GM18870 (cell line): ENCODE measurements around the gene CLCN3.
A peak's percentile ranks its signal among the peaks of the same experiment; 100 is the strongest.
"Not testable (repeated sequence)": the region's sequence is repeated elsewhere in the genome, so short reads cannot be mapped to it uniquely, and the experiment has no call there.

Experiments
- ATAC-seq: cut with Tn5 transposase; IDR thresholded peaks from one replicate; pipeline ENCODE4 v1.9.1; 2021; ENCODE audit warnings: moderate library complexity; ENCODE audit not compliant: unreplicated experiment

Gene CLCN3

DNA sequence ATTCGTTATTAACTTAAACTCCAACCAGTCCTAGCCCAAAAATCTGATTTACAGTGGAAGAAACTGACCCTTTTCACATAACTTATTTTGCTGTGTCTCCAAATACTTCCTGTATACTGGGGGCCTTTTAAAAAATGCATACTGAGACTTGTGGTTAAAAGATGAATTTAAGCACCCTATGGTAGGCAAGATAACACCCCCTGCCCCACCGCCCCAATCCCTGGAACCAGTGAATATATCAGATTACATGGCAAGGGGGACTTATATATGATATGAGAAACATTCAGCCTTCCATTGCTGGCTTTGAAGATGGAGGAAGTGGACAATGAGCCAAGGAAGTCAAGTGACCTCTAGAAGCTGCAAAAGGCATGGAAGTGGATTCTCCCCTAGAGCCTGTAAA, 3.1 kb upstream of the CLCN3 start:
- no peak for ATAC-seq

DNA sequence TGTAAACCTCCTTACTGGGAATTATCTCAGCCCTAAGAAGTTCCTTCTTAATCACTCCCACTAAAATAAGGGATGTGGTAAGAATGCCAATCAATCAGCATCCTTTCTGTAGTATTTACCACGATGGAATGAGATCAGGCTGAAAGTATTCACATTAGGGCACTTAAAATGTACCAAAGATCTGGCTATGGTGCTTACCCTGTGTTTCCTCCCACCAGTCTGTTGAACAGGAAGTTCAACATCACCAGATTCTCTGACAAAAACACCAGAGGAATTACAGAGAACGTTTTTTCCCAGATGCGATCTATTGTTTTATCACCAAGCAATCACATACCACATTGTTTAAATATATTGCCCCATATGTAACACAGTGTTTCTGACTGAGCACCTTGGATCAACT, 2.1 kb upstream of the CLCN3 start:
- ATAC-seq = no peak

DNA sequence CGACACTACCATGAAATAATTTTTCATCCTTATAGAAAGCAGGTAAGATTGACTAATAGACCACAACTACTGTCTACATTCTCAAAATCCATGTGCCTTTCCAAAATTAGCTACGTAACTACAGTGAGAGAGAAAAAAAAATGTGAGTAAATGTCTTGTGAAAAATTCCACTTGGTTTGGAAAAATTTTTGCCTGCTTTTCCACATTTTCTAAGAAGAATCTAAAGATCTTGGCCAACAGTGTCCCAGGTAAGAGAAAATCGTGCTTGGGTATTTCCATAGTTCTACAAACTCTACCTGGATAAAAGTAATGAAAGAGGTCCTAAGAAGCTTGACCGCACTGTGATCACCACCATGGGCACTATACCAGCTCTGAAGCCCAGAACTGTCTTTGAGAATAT, 1.4 kb upstream of the CLCN3 start:
- no peak for ATAC-seq

DNA sequence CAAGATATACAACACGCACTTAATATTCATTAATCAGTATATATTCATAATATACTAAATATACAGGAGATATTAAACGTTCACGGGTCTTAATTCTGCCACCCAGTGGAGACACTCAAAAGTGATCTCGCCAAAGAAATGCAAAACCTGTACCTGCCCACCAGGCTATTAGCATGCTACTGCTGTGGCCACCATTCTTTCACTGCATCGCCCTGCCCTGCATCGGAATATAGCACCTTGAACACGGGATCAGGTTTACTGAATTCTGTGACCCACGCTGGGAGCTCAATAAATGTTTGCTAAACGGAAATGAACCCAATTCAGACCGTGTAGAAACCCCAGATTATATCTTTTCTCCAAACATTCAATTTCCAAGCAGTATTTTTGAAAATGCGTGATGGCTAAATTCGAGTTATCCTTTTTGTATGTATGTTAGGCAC, 840 bp upstream of the CLCN3 start:
- peak; percentile 44 for ATAC-seq

DNA sequence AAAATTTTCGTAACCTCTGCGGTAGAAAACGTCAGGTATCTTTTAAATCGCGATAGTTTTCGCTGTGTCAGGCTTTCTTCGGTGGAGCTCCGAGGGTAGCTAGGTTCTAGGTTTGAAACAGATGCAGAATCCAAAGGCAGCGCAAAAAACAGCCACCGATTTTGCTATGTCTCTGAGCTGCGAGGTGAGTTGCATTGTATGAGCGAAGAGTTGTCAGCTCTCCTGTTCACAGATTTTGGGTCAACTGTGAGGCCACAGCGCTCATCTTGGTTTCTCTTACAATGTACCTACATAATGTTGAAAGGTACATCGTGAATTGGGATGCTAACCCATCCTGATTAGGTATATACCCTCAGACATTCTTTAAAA, 486 bp downstream of the CLCN3 start:
- ATAC-seq = no peak

DNA sequence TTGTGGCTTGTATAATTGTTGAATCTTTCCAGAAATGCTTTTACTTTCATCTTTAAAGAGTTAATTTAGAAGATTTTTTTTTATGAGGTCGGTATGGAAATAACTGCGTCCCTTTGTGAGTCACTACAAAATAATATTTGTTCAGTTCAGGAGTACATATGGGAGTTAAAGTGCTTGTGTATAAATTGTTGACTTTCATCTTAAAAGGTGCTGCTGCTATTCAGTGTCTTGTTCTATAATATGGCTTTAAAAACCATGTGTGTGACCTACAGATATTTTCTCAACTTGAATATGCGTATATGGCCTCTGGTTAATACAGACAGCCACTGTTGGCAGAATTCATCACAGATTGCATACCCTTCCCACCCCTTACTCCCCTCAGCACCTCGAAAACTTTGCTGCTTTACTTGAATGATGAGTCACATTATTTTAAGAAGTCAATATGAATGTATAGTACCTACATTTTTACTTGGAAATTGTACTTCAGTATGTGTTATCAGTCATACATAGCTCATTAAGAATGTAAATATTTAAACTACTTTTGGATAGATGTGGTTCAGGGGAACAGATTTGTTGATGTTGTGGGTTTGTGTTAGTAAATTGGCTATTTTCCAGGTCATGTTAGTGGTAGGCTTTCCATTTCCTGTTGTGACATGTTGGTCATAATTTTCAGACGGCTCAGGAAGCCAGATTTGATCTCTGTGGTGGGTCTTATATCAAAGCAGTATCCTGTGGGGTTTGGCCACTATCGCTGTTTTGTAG, 1.5 kb downstream of the CLCN3 start:
- ATAC-seq = peak; percentile 18

DNA sequence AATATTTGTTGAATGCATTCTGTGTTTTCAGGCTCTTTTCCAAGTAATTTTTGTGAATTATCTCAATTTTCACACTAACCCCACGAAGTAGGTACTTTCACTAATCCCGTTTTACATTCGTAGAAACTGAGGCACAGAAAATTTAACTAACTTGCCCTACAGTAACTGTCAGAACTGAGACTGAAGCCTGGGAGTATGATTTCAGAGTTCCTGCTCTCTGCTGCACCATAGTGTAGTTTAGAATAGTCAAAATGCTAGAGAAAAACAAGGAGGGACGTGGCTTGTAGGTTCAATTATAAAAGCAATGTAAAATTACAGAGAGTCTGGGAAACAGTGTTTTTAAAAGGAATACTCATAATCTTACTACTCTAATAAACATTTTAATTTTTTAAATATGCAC, 2.2 kb downstream of the CLCN3 start:
- no peak for ATAC-seq

DNA sequence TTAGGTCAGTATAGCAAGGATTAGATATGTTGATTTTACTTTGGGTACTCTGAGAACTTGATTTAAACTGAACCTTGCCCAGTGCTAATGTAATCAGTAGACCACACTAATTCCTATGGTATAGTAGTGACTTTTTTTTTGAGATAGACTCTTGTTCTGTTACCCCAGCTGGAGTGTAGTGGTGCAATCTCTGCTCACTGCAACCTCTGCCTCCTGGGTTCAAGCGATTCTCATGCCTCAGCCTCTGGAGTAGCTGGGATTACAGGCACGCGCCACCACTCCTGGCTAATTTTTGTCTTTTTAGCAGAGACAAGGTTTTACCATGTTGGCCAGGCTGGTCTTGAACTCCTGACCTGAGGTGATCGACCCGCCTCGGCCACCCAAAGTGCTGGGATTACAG, 3.6 kb downstream of the CLCN3 start:
- ATAC-seq = not testable (repeated sequence)

DNA sequence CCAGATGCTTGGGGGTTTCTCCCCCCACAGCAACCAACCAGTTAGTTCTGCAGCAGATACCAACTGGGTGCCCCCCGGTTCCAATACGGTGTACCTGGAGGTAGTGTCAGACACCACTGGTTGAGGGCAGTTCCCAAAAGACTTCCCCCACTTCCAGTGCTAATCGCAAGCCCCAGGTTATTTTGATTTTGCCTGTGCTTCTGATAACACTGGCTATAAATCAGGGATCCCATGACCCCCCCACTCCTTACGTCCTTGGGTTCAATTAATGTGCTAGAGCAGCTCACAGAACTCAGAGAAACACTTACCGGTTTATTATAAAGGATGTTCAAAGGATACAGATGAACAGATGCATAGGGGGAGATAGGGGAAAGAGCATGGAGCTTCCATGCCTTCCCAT, 5.5 kb downstream of the CLCN3 start:
- ATAC-seq = no peak

DNA sequence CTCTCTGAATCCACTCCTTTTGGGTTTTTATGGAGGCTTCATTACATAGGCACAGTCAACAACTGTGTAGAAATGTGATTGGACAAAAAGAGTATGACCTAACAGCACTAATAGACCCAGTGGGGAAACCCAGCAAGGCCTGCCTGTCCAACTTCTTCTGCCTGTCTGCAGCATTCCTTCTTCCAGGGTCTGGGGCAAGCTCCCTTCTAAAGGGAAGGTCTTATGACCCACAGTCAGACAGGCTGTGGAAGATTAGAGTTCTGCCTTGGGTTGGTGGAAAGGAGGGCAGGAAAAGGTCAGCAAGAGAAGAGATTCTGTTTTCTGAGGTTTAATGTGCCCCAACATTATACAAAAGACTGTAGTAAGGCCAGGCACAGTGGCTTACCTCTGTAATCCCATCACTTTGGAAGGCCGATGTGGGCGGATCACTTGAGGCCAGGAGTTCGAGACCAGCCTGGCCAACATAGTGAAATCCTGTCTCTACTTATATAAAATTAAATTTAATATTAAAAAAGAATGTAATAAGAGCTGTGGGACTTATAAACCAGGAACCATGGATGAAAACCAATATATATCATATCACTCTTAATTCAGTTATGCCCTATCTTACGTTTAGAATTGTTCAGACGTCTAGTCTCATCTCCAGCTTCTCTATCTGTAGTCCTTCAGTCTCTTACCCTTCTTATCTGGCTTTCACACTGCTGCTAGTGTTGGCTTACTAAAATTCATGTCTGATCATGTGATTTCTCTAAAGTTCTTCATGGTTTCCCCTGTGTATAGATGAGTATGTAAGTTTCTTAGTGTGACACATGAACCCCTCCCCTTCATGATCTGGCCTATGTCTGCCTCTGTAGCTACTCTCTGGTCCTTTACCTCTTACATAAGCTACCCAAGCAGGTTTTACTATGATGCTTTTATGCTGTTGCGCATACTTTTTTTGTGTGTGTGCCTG, 6.2 kb downstream of the CLCN3 start:
- ATAC-seq = no peak

DNA sequence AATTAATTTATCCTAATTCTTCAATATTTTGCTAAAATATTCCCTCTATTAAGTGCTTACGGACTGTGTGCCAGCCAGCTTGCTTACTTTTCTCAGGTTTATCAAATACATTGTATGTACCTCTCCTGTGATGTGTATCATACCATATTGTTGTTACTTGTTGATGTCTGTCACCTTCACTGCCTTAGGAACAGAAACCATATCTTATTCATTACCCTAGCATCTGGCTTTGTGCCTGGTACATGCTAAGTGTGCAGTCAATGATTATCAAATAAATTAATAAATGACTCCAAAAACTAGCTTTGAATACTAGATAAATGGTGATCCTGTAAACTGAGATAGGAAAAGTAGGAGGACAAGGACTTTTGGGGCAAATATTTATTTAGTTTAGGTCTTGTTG, 6.9 kb downstream of the CLCN3 start:
- ATAC-seq = peak; percentile 46

DNA sequence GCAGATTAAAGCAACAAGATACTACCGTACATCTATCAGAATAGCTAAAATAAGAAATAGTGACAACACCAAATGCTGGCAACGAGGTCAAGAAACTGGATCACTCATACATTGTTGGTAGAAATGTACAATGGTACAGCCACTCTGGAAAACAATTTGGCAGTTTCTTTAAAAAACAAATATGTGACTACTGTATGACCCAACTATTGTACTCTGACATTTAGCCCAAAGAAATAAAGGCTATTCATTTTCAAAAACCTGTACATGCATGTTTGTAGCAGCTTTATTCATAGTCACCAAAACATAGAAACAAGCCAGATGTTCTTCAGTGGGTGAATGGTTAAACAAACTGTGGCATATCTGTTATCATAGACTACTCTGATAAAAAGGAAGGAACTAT, 8.2 kb downstream of the CLCN3 start:
- no peak for ATAC-seq

DNA sequence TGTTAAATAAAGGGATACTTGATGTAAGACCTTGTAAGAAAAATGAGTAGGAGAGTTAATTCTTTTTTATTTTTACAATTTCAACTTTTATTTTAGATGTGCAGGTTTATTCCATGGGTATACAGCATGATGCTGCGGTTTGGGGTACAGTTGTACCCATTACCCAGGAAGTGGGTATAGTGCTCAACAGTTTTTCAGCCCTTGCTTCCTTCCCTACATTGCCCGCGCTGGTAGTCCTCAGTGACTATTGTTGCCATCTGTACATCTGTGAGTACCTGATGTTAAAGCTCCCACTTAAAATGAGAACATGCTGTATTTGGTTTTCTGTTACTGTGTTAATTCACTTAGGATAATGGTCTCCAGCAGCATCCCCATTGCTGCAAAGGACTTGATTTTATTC, 9.7 kb downstream of the CLCN3 start:
- no peak for ATAC-seq

DNA sequence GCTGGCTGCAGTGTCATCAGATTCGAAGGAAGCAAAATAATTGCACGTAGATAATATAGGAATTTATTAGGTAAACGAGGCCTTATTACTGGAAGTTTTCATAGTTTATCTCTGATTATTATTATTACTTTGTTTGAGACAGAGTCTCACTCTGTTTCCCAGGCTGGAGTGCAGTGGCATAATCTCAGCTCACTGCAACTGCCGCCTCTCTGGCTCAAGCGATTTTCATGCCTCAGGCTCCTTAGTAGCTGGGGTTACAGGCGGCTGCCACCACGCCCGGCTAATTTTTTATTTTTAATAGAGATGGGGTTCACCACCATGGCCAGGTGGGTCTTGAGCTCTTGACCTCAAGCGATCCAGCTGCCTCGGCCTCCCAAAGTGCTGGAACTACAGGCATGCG, 12.5 kb downstream of the CLCN3 start:
- ATAC-seq = no peak

DNA sequence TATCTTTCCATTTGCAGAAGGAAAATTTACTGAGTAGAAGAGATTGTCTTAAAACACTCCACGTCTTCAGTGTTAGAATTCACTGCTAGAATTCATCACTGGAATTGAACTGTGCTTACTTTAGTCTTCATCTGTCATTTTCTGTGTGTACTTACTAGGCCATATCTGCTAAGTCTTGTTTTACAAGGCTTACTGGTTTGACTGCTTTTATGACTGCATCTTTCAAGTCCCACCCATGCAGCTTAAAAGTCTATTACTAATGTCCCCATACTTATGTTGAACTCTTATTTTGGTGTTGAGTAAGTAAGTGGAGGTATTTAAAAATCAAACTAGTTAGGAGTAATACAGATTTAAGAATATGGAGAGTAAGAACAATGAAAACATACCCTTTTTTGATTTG, 14.6 kb downstream of the CLCN3 start:
- ATAC-seq = no peak

DNA sequence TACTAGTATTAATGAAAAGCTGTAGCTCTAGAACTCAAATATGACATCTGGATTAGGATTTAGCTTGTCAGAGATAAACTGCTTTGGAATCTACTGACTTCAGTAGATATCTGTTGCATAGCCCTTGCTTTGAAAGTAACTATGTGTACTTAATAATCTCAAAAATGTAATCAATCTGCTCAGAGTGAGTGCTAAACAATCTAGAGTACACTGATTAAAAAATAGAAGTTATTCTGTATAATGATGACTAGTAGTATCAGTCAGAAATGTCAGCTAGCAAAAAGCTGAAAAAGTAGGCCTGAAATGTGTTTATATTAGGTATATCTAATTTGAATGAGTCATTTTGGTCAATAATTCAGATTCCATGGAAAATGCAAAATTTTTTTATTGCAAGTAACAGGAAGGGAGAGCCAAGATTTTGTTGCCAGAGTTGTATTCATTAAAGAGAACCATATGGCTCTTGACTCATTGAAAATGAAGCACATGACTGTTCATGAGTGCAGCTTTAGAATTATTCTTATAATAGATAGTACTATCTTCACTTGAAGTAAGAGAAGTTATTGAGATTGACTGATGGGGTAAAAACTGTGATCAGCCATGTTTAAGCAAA, 20.0 kb downstream of the CLCN3 start:
- ATAC-seq = no peak

DNA sequence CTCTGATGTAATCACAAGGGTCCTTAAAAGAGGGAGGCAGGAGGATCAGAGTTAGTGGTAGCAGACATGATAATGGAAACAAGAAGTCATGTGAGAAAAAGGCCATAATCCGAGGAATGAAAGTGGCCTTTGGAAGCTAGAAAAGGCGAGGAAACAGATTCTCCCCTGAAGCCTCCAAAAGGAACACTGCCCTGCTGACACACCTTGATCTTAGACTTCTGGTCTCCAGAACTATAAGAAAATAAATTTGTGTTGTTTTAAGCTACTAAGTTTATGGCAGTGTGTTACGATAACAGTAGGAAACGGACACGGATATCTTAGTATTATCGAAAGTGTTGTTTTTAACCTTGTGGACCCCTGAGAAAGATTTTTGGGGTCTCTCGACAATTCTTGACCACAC, 24.4 kb downstream of the CLCN3 start:
- ATAC-seq = no peak

DNA sequence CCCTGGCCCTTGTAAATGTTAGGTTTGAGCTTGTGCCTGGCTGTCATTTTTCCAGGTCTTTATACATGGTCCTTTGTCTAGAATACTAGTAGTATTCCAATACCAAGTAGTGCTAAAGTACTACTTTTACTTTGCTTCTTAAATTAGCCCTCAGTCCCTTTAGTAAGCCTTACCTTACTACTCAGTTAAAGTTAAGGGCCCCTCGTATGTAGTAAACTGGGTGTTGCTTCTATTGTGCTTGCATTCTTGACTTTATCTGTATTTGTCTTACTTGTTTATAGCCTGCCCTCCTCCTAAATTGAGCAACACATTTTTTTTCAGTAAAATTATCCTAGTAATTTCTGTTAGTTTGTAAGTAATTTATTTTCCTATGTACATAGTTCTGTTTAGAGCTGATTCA, 25.2 kb downstream of the CLCN3 start:
- ATAC-seq = no peak

DNA sequence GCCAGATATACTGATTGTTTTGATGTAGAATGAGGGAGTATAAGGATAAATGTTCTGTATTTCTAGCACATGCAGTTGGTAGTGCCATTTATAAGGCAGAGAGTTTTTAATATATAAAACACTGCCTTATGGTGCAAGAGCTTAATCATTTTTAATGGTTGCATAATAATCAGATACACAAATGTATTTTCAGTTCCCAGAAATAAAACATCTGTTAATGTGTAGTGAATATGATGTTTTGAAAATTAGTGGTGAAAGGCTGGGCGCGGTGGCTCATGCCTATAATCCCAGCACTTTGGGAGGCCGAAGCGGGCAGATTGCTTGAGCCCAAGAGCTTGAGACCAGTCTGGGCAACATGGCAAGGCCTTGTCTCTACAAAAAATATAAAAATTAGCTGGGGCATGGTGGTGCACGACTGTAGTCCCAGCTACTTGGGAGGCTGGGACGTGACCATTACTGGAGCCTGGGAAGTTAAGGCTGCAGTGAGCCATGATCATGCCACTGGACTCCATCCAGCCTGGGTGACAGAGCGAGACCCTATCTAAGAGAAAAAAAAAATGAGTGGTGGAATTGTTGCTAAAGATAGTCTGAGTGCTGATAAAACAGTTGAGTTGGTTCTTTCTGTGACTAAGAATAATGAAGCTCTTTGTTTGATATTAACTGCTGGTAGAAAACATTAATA, 29.3 kb downstream of the CLCN3 start:
- no peak for ATAC-seq

DNA sequence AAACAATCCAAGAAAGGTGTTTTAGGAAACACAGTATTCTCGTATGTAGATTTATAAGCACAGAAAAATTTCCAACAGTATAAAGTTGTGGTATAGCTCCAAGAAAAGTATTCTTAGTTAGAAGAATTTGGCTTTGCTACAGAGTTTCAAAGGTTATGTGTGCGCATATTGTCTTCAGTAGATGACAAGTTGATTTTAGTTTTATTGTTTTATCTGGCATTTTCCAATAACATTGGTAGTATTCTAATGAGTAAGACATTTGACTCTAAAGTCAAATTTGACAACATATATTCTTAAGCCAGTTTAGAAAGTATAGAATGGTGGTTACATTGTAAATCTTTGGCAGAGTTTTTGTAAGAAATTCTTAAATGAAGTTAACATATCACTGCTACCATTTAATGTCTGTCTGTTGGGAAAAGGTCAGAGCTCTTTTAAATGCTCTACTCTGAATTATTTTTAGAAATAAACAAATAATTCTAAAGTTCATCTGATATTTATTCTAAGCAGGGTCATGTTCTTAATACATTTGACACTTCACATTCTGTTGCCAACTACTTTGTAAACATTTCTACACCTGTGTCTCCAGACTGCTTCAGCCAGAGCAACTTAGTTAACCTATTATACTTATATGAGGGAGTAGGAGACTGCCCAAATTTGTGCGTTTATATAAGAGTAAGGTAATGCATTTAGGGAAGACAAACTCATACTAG, 30.0 kb downstream of the CLCN3 start:
- ATAC-seq = no peak

DNA sequence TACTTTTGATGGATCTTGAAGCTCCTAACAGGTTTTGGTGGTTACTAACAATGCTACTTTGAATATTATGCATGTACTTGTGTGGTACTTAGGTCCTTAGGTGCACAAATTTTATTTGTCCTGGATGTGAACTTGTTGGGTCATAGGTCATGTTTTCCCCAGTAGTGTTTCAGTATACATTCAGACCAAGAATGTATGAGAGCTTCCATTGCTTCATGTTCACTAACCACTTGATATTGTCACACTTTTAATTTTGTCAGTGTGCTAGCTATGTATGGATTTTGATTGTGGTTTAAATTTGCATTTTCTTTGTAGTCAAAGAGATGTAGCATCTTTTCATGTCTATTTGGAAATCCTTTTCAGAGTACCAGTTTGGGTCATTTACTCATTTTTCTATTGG, 32.2 kb downstream of the CLCN3 start:
- ATAC-seq = no peak
